HG03378 (cell line): ENCODE results near the gene PSORS1C2.

ENCODE experiments used
- ATAC-seq: cut with Tn5 transposase; IDR thresholded peaks from one replicate; pipeline ENCODE4 v1.9.1; 2021; ENCODE audit warnings: mild to moderate bottlenecking, moderate library complexity; ENCODE audit not compliant: unreplicated experiment

Gene PSORS1C2

GRCh38 chr6:31115941-31116560 is 22.8 kb downstream of the PSORS1C2 start:
- no peak for ATAC-seq

- no peak for ATAC-seq
These were observed 23.7 kb downstream of the PSORS1C2 start for GRCh38 chr6:31114970-31115849.

DNA sequence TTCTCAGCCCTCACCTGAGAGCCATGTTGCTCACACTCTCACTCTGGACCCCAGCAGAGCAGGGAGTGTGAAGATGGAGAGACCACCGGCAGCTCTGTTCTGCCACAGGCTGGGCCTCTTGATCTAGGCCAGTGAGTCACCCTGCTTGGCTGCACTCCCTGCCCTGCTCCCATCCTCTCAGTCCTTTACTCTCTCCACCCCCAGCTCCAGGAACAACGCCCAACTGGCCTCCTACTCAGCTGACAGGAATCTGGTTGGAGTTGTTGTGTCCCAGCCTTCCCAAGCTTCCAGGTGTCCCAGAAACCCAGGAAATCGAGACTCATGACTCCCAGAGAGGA is 24.4 kb downstream of the PSORS1C2 start, which contains the start of gene PSORS1C1:
PSORS1C1 (plus strand) TSS at position 260 of the 338 bp plus-strand sequence. CDS start 14,833 bp downstream, outside the sequence.
- ATAC-seq = no peak

GRCh38 chr6:31113861-31114540 is 24.9 kb downstream of the PSORS1C2 start:
- ATAC-seq = no peak

GRCh38 chr6:31112478-31112877 is 26.4 kb downstream of the PSORS1C2 start, which contains the start of gene C6orf15:
C6orf15 (minus strand) TSS chr6:31112575; CDS start chr6:31112555, 20 bp downstream.
- no peak for ATAC-seq

GRCh38 chr6:31111712-31112111 is 27.2 kb downstream of the PSORS1C2 start:
- ATAC-seq = no peak

- no peak for ATAC-seq
These were observed 27.9 kb downstream of the PSORS1C2 start for GRCh38 chr6:31110825-31111582.

GRCh38 chr6:31107052-31107451 is 31.8 kb downstream of the PSORS1C2 start:
- ATAC-seq = no peak

DNA sequence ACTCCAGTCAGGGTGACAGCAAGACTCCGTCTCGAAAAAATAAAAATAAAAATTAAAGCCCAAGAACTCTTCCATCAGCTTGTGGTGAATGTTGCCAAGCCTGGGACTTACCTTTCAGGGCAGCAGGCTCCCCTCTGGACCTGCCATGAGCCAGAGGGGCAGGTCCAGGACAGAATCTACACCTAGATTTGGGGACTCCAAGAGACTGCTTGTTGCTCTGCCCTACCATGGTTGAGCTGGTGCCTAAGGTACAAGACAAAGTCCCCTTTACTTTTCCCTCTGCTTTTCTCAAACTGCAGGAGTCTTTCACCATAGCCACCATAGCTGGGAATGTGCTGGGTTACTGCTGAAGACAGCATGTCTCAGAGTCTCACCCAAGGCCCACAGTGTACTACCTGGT is 35.7 kb downstream of the PSORS1C2 start:
- no peak for ATAC-seq

- ATAC-seq = no peak
These were observed 40.4 kb downstream of the PSORS1C2 start for GRCh38 chr6:31098449-31098938.

GRCh38 chr6:31096656-31097055 is 42.2 kb downstream of the PSORS1C2 start:
- no peak for ATAC-seq

DNA sequence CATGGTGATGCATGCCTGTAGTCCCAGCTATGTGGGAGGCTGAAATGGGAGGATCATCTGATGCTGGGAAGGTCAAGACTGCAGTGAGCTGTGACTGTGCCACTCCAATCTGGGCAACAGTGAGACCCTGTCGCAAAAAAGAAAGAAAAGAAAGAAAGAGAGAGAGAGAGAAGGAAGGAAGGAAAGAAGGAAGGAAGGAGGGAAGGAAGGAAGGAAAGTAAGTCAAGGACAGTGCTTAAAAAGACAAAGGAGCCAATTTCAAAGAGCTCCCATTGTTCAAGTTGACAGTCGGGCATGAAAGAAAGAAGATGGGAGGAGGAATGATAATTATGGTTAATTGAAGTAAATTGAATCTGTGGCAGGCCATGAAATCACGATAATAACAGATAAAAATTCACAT is 42.7 kb downstream of the PSORS1C2 start:
- ATAC-seq = no peak

GRCh38 chr6:31094389-31094881 is 44.4 kb downstream of the PSORS1C2 start:
- no peak for ATAC-seq

DNA sequence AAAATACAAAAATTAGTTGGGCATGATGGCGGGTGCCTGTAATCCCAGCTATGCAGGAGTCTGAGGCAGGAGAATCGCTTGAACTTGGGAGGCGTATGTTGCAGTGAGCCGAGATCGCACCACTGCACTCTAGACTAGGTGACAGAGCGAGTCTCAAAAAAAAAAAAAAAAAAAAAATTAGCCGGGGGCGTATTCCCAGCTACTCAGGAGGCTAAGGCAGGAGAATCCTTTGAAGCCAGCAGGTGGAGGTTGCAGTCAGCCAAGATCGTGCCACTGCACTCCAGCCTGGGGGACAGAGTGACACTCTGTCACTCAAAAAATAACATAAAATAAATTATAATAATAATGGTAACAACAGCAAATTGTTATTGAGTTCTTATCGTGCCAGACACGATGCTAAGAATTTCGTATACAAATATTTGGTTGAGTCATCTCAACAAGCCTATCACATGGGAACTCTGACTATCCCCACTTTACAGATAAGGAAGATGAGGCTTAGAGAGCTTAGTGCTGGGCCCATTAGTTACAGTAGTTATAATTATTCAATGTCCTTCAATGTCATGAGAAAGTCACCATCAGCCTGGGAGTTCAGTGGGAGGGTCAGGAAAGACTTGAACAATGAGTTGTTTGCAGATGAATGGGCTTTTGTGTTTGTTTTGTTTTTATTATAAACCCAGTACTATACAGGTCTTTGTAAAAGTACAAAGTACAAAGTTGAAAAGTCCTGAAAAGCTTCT is 45.9 kb downstream of the PSORS1C2 start:
- ATAC-seq = no peak

- ATAC-seq = no peak
These were observed 46.6 kb downstream of the PSORS1C2 start for GRCh38 chr6:31092238-31092637.

DNA sequence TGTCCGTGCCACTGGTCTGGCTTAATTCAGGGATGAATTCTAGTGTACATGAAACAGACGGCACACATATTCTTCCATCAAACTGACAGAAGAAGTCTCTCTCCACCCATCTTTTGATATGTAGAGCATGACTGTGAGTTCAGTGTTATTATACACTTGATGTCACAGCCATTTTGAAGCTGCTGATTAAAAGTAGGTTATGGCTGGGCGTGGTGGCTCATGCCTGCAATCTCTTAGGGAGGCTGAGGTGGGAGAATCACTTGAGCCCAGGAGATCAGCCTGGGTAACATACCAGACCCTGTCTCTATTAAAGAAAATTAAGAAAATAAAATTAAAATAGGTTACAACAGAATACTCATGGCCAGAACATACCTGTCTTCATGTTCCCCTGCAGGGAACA is 47.2 kb downstream of the PSORS1C2 start:
- ATAC-seq = no peak

DNA sequence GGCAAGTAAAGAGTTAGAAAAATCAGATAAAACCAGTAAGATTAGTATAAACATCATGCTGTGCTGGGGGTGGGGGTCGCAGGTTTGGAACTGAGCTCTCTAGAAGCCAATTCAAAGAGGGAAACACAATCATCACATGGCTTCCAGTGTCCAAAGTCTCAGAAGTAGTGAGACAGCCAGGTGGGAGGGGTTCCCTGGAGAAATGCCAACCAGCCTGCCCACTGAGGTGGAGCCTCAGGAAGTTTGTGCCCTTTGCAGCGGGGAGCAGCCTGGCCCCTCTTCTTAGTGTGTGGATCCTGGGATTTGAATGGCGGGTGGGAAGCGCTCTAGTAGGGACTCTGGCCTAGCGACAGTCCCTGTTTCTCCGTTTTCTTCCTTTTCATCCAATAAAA is 47.9 kb downstream of the PSORS1C2 start:
- no peak for ATAC-seq

GRCh38 chr6:31090275-31090972 is 48.4 kb downstream of the PSORS1C2 start:
- ATAC-seq = no peak
